GM21825 (cell line): Measurements from ENCODE around the gene DHRSX.
"Not testable (repeated sequence)": the region's sequence is repeated elsewhere in the genome, so short reads cannot be mapped to it uniquely, and the experiment has no call there.

ENCODE experiments used
- ATAC-seq: cut with Tn5 transposase; IDR thresholded peaks from one replicate; pipeline ENCODE4 v1.9.1; 2021; ENCODE audit warnings: mild to moderate bottlenecking, moderate library complexity; ENCODE audit not compliant: unreplicated experiment

DHRSX gene

GRCh38 chrX:2272337-2272736 is 228.4 kb downstream of the DHRSX start:
- ATAC-seq: no peak

- ATAC-seq: not testable (repeated sequence)
These were observed 229.2 kb downstream of the DHRSX start for GRCh38 chrX:2271595-2271994.

GRCh38 chrX:2270783-2271182 is 230.0 kb downstream of the DHRSX start:
- ATAC-seq: not testable (repeated sequence)

GRCh38 chrX:2267890-2268289 is 232.9 kb downstream of the DHRSX start:
- no peak for ATAC-seq

- no peak for ATAC-seq
These were observed 234.1 kb downstream of the DHRSX start for GRCh38 chrX:2266445-2267349.

- ATAC-seq: not testable (repeated sequence)
These were observed 234.9 kb downstream of the DHRSX start for GRCh38 chrX:2265658-2266444.

- ATAC-seq: no peak
These were observed 236.4 kb downstream of the DHRSX start for GRCh38 chrX:2264179-2265030.

GRCh38 chrX:2263203-2263602 is 237.6 kb downstream of the DHRSX start:
- ATAC-seq: no peak

GRCh38 chrX:2262668-2263055 is 238.1 kb downstream of the DHRSX start:
- ATAC-seq: no peak

GRCh38 chrX:2261831-2262667 is 238.7 kb downstream of the DHRSX start:
- no peak for ATAC-seq

GRCh38 chrX:2252331-2253065 is 248.3 kb downstream of the DHRSX start:
- ATAC-seq: no peak

GRCh38 chrX:2251211-2251610 is 249.6 kb downstream of the DHRSX start:
- no peak for ATAC-seq

GRCh38 chrX:2243913-2244460 is 256.8 kb downstream of the DHRSX start:
- no peak for ATAC-seq

- no peak for ATAC-seq
These were observed 257.8 kb downstream of the DHRSX start for GRCh38 chrX:2242980-2243379.

- no peak for ATAC-seq
These were observed 258.4 kb downstream of the DHRSX start for GRCh38 chrX:2242326-2242725.

- not testable (repeated sequence) for ATAC-seq
These were observed 259.3 kb downstream of the DHRSX start for GRCh38 chrX:2241496-2241895.

- not testable (repeated sequence) for ATAC-seq
These were observed 260.0 kb downstream of the DHRSX start for GRCh38 chrX:2240761-2241160.

GRCh38 chrX:2237976-2238375 is 262.8 kb downstream of the DHRSX start:
- ATAC-seq: no peak

GRCh38 chrX:2231570-2232192 is 269.1 kb downstream of the DHRSX start:
- no peak for ATAC-seq
